Left lung (tissue), 10 donors: Measurements from ENCODE around the gene RYR3. TPM values are rescaled to one million over a fixed set of nuclear protein-coding genes. Genes with fewer than 3 reads are reported as not detected.
"Not testable (repeated sequence)": the region's sequence is repeated elsewhere in the genome, so short reads cannot be mapped to it uniquely, and the experiment has no call there.

Experiments used
- ATAC-seq: fragments of 200-7000 bp; cut with Tn5 transposase; one replicate; pipeline ENCODE4 v1.9.1; 2020; ENCODE audit warnings: moderate library complexity
- DNase-seq, 4 donors: peaks; one replicate each; pipeline ENCODE4 v3.0.0-alpha.2; 2013 to 2020
- H3K27ac ChIP-seq, 2 donors: fragments of 200-600 bp; sonication (generic) in 1 of 2; one replicate each; pipeline versions ENCODE4 v1.5.0 to v1.8.0; 2020 to 2021
- H3K27me3 ChIP-seq, 2 donors: fragments of 200-600 bp; sonication (generic) in 1 of 2; one replicate each; pipeline versions ENCODE4 v1.5.0 to v1.8.0; 2020 to 2021
- H3K36me3 ChIP-seq, 2 donors: fragments of 200-600 bp; sonication (generic) in 1 of 2; one replicate each; pipeline versions ENCODE4 v1.5.0 to v1.8.0; 2020 to 2021
- H3K4me1 ChIP-seq, 2 donors: fragments of 200-600 bp; one replicate each; pipeline ENCODE4 v1.8.0; 2021
- H3K4me3 ChIP-seq, 2 donors: fragments of 200-600 bp; sonication (generic) in 1 of 2; one replicate each; pipeline versions ENCODE4 v1.5.0 to v1.8.0; 2020 to 2021; ENCODE audit warnings: mild to moderate bottlenecking in 1 of 2
- H3K9me3 ChIP-seq, 2 donors: fragments of 200-600 bp; sonication (generic) in 1 of 2; one replicate each; pipeline versions ENCODE4 v1.5.0 to v1.8.0; 2020 to 2021
- CTCF ChIP-seq, 2 donors: fragments of 200-600 bp; sonication (generic) in 1 of 2; IDR thresholded peaks; one replicate each; pipeline versions ENCODE4 v1.5.0 to v1.8.0; 2021; ENCODE audit warnings: antibody characterized with exemption in 2 of 2
- intact Hi-C, 2 donors: fragments of 100-400 bp; cut with DNase I; formaldehyde crosslinking; loops; one replicate each; pipeline versions ENCODE4 v1.11.2 to v1.14.2; 2022
- polyA plus RNA-seq, 6 donors: library from polyadenylated mRNA; unstranded; fragments of 120-200 nt; gene quantifications; one replicate each; pipeline ENCODE4 v1.2.1, GENCODE V29; 2013; ENCODE audit not compliant: insufficient read length in 6 of 6
- total RNA-seq, 2 donors: library from RNA; stranded (reverse); fragmentation: NEBNext Ultra II Directional; extraction: Animal tissue kit (Norgen Biotek cat#: 25700); gene quantifications; one replicate each; pipeline ENCODE4 v1.2.1, GENCODE V29; 2021
- donor health status: DM: no; HTN: yes; CAD: no.
- donor health status: DM: no; HTN: no; CAD: no.

Gene RYR3
- total and polyA plus RNA-seq, 8 donors, result 0.24 to 12.6 (median 8.6) TPM

GRCh38 chr15:33586786-33587697 lies 276.3 kb downstream of the RYR3 start:
- intact Hi-C loops, result no loop called here
- no peaks in the 10 kb centered on the region for H3K4me1 ChIP-seq
- TF ChIP-seq CTCF (IDR thresholded peaks at IDR 0.05), result no peak
- H3K9me3 ChIP-seq, result no peaks in the 10 kb centered on the region
- DNase-seq, result no peak
- H3K27me3 ChIP-seq, result no peaks in the 10 kb centered on the region
- H3K36me3 ChIP-seq, result no peaks in the 10 kb centered on the region
- no peak for ATAC-seq
- no peak overlapping the region for H3K4me3 ChIP-seq
- no peak overlapping the region for H3K27ac ChIP-seq

GRCh38 chr15:33587773-33588172 lies 277.0 kb downstream of the RYR3 start:
- no peaks in the 10 kb centered on the region for H3K27me3 ChIP-seq
- no peaks in the 10 kb centered on the region for H3K4me1 ChIP-seq
- ATAC-seq (no peak), DNase-seq (no peak)
- intact Hi-C loops, result no loop called here
- TF ChIP-seq CTCF (IDR thresholded peaks at IDR 0.05), result no peak
- no peak overlapping the region for H3K27ac ChIP-seq
- H3K4me3 ChIP-seq, result no peak overlapping the region
- no peaks in the 10 kb centered on the region for H3K9me3 ChIP-seq
- no peaks in the 10 kb centered on the region for H3K36me3 ChIP-seq

GRCh38 chr15:33592864-33593263 lies 282.1 kb downstream of the RYR3 start:
- Histone ChIP-seq H3K36me3 (no peaks in the 10 kb centered on the region), H3K9me3 (peaks cover 0 to 2% of the 10 kb centered on the region in 2 donors), H3K4me1 (no peaks in the 10 kb centered on the region), H3K27ac (no peak overlapping the region), H3K27me3 (no peaks in the 10 kb centered on the region), H3K4me3 (no peak overlapping the region)
- intact Hi-C loops, result no loop called here
- ATAC-seq (no peak), DNase-seq (no peak)
- TF ChIP-seq CTCF (IDR thresholded peaks at IDR 0.05), result no peak

GRCh38 chr15:33598382-33598781 lies 287.6 kb downstream of the RYR3 start:
- H3K27ac ChIP-seq, H3K36me3 ChIP-seq, H3K9me3 ChIP-seq, ATAC-seq, H3K4me3 ChIP-seq, H3K27me3 ChIP-seq, H3K4me1 ChIP-seq, DNase-seq, intact Hi-C loops: not testable (repeated sequence)

- Histone ChIP-seq H3K9me3 (no peaks in the 10 kb centered on the region), H3K36me3 (no peaks in the 10 kb centered on the region), H3K4me1 (no peaks in the 10 kb centered on the region), H3K27ac (no peak overlapping the region), H3K27me3 (no peaks in the 10 kb centered on the region), H3K4me3 (no peak overlapping the region)
- intact Hi-C loops, result no loop called here
- DNase-seq, result no peak
- TF ChIP-seq CTCF (IDR thresholded peaks at IDR 0.05), result no peak
- no peak for ATAC-seq
Observed at GRCh38 chr15:33600212-33600611, 289.4 kb downstream of the RYR3 start.
